Spleen (tissue), 7 donors: Measurements from ENCODE around the gene C20orf141.

Source experiments
- CTCF ChIP-seq, 11 experiments: fragments of 200-600 bp in 7 of 11; fragments of 450-650 bp in 4 of 11; sonication (generic) in 4 of 11; IDR thresholded peaks in 8 of 11; conservative IDR thresholded peaks in 3 of 11; 1 replicate in 7 of 11; 2 replicates in 4 of 11; pipeline versions ENCODE4 v1.4.0 to v1.8.0; 2016 to 2021; ENCODE audit warnings: antibody characterized with exemption in 11 of 11, inconsistent platforms in 4 of 11, mild to moderate bottlenecking in 1 of 11
- POLR2AphosphoS5 ChIP-seq, 3 donors: sonication (generic); formaldehyde crosslinking; IDR thresholded peaks; one replicate each; pipeline ENCODE4 v1.5.1; 2017; ENCODE audit warnings: antibody characterized with exemption in 3 of 3
- donor health status: DM: no; HTN: no; CAD: no; lungs with moderate emphysema.
- donor health status: DM: no; HTN: no; CAD: no.
- donor health status: DM: no; HTN: no; CAD: no.

GRCh38 chr20:2794866-2795447 is 19.8 kb upstream of the C20orf141 start:
- TF ChIP-seq CTCF (IDR thresholded peaks at IDR 0.05 in 8 of 11, conservative IDR thresholded peaks at IDR 0.05 in 3 of 11) (no peak), POLR2AphosphoS5 (IDR thresholded peaks at IDR 0.05) (no peak)
